Sigmoid colon (tissue), 4 donors: ENCODE measurements around the gene DNAH5.

Experiments used
- EP300 ChIP-seq, 4 donors: sonication (generic); formaldehyde crosslinking; IDR thresholded peaks; one replicate each; pipeline ENCODE4 v1.6.1; 2017; ENCODE audit warnings: antibody characterized with exemption in 4 of 4
- POLR2A ChIP-seq, 2 donors: fragments of 450-650 bp; IDR thresholded peaks; one replicate each; pipeline ENCODE4 v1.6.1; 2016; ENCODE audit warnings: antibody characterized with exemption in 2 of 2, mild to moderate bottlenecking in 2 of 2, moderate library complexity in 2 of 2
- POLR2AphosphoS5 ChIP-seq, 4 donors: sonication (generic); formaldehyde crosslinking; IDR thresholded peaks; one replicate each; pipeline ENCODE4 v1.6.1; 2017; ENCODE audit warnings: antibody characterized with exemption in 4 of 4
- TF ChIP-seq, protein P1 (sequence below), 4 experiments: fragments of 450-650 bp in 3 of 4; fragments of 200-600 bp in 1 of 4; IDR thresholded peaks; one replicate each; pipeline ENCODE4 v1.5.1; 2016 to 2019; ENCODE audit warnings: antibody characterized with exemption in 4 of 4, mild to moderate bottlenecking in 3 of 4, moderate library complexity in 2 of 4

GRCh38 chr5:13785781-13786415, 158.6 kb downstream of the DNAH5 start:
- no peak for TF ChIP-seq POLR2A (IDR thresholded peaks at IDR 0.05)
- TF ChIP-seq, protein P1, sequence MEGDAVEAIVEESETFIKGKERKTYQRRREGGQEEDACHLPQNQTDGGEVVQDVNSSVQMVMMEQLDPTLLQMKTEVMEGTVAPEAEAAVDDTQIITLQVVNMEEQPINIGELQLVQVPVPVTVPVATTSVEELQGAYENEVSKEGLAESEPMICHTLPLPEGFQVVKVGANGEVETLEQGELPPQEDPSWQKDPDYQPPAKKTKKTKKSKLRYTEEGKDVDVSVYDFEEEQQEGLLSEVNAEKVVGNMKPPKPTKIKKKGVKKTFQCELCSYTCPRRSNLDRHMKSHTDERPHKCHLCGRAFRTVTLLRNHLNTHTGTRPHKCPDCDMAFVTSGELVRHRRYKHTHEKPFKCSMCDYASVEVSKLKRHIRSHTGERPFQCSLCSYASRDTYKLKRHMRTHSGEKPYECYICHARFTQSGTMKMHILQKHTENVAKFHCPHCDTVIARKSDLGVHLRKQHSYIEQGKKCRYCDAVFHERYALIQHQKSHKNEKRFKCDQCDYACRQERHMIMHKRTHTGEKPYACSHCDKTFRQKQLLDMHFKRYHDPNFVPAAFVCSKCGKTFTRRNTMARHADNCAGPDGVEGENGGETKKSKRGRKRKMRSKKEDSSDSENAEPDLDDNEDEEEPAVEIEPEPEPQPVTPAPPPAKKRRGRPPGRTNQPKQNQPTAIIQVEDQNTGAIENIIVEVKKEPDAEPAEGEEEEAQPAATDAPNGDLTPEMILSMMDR (IDR thresholded peaks at IDR 0.05) = no peak
- TF ChIP-seq EP300 (IDR thresholded peaks at IDR 0.05) = no peak
- no peak for TF ChIP-seq POLR2AphosphoS5 (IDR thresholded peaks at IDR 0.05)
